Lower lobe of right lung (tissue), 2 donors: Measurements from ENCODE around the gene FMN1. TPM values are rescaled to one million over a fixed set of nuclear protein-coding genes. Genes with fewer than 3 reads are reported as not detected.

Experiments
- ATAC-seq, 2 donors: fragments of 200-7000 bp; cut with Tn5 transposase; one replicate each; pipeline ENCODE4 v1.9.1; 2020 to 2022; ENCODE audit warnings: mild to moderate bottlenecking in 2 of 2, moderate library complexity in 2 of 2
- DNase-seq: peaks from one replicate; pipeline ENCODE4 v3.0.0-alpha.2; 2020
- H3K27ac ChIP-seq: fragments of 200-600 bp; one replicate; pipeline ENCODE4 v1.8.0; 2022
- H3K27me3 ChIP-seq: fragments of 200-600 bp; one replicate; pipeline ENCODE4 v1.8.0; 2022; ENCODE audit warnings: low read depth
- H3K36me3 ChIP-seq: fragments of 200-600 bp; one replicate; pipeline ENCODE4 v1.8.0; 2022; ENCODE audit warnings: mild to moderate bottlenecking
- H3K4me1 ChIP-seq: fragments of 200-600 bp; one replicate; pipeline ENCODE4 v1.8.0; 2022
- H3K4me3 ChIP-seq: fragments of 200-600 bp; one replicate; pipeline ENCODE4 v1.8.0; 2022; ENCODE audit warnings: mild to moderate bottlenecking
- H3K9me3 ChIP-seq: fragments of 200-600 bp; one replicate; pipeline ENCODE4 v1.8.0; 2022
- CTCF ChIP-seq: fragments of 200-600 bp; IDR thresholded peaks from one replicate; pipeline ENCODE4 v1.8.0; 2022; ENCODE audit warnings: antibody characterized with exemption, mild to moderate bottlenecking
- intact Hi-C: fragments of 100-400 bp; cut with DNase I; formaldehyde crosslinking; loops from one replicate; pipeline ENCODE4 v1.11.0; 2022
- long read RNA-seq: library from polyadenylated mRNA; unstranded; transcript quantifications from one replicate; pipeline ENCODE4 v2.0.0, GENCODE V29; 2021
- total RNA-seq: library from RNA; stranded (reverse); fragmentation: NEBNext Ultra II Directional; extraction: Animal tissue kit (Norgen Biotek cat#: 25700); gene quantifications from one replicate; pipeline ENCODE4 v1.2.1, GENCODE V29; 2021
- donor health status: DM: no; HTN: yes; CAD: no; lungs with severe emphysema.

The FMN1 gene
- total RNA-seq = 38.8 TPM
- long read RNA-seq, full-length matches to known transcripts = 1 of 14 reads
- long read RNA-seq, partial matches to known transcripts = 3 of 14 reads
- long read RNA-seq, other reads (novel, unspliced or antisense) = 10 of 14 reads

GRCh38 chr15:33194704-33195670 lies at the start of gene FMN1:
Gene FMN1, minus strand, starts transcription at chr15:33194714. Its CDS starts 39,800 bp downstream, at chr15:33154914.
- H3K4me1 ChIP-seq = no peaks in the 10 kb centered on the region
- DNase-seq (peak; percentile 97), ATAC-seq (peak; percentile 100)
- TF ChIP-seq CTCF = no peak
- H3K27me3 ChIP-seq = no peaks in the 10 kb centered on the region
- intact Hi-C loops = no loop called here
- H3K36me3 ChIP-seq = no peaks in the 10 kb centered on the region
- H3K27ac ChIP-seq = peak within 1 kb of the TSS; percentile 62
- H3K9me3 ChIP-seq = no peaks in the 10 kb centered on the region
- peak within 1 kb of the TSS; percentile 53 for H3K4me3 ChIP-seq

GRCh38 chr15:33243869-33244268 lies 49.4 kb upstream of the FMN1 start:
- Histone ChIP-seq H3K27me3 (no peaks in the 10 kb centered on the region), H3K4me3 (no peak overlapping the region), H3K36me3 (no peaks in the 10 kb centered on the region), H3K27ac (no peak overlapping the region), H3K9me3 (no peaks in the 10 kb centered on the region), H3K4me1 (no peaks in the 10 kb centered on the region)
- intact Hi-C loops = no loop called here
- ATAC-seq = no peak
- no peak for TF ChIP-seq CTCF
- DNase-seq = no peak

GRCh38 chr15:33243393-33243792 lies 48.9 kb upstream of the FMN1 start:
- H3K4me1 ChIP-seq = no peaks in the 10 kb centered on the region
- ATAC-seq = no peak
- intact Hi-C loops = no loop called here
- no peak for TF ChIP-seq CTCF
- no peaks in the 10 kb centered on the region for H3K36me3 ChIP-seq
- H3K4me3 ChIP-seq = no peak overlapping the region
- H3K9me3 ChIP-seq = no peaks in the 10 kb centered on the region
- H3K27ac ChIP-seq = no peak overlapping the region
- no peak for DNase-seq
- no peaks in the 10 kb centered on the region for H3K27me3 ChIP-seq

DNA sequence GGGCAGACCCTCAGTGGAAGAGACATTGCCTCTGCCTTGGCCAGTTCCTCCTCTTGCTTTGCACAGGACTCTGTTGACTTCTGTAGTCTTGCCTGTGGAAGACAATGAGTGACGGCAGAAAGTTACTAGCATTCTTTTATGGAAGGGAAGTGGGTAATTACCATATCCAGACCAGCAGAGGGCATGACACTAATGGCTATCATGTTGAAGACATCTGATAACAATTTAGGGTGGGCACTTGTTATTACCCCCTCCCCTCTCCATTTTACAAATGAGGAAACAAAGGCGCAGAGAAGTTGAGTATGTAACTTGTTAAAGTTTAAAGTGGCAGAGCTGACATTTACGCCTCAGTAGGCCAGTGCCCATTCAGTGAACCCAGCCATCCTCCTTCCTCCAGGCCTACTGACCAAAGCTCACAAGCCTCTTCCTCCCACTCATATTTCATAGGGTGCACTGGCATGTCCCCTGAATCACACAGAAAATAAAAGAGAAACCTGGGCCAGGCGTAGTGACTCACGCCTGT lies 48.2 kb upstream of the FMN1 start:
- Histone ChIP-seq H3K27me3 (peaks cover 4% of the 10 kb centered on the region), H3K36me3 (no peaks in the 10 kb centered on the region), H3K4me3 (no peak overlapping the region), H3K4me1 (no peaks in the 10 kb centered on the region), H3K27ac (no peak overlapping the region), H3K9me3 (no peaks in the 10 kb centered on the region)
- intact Hi-C loops = no loop called here
- TF ChIP-seq CTCF = no peak
- DNase-seq (no peak), ATAC-seq (peak; percentile 39 to 58)

DNA sequence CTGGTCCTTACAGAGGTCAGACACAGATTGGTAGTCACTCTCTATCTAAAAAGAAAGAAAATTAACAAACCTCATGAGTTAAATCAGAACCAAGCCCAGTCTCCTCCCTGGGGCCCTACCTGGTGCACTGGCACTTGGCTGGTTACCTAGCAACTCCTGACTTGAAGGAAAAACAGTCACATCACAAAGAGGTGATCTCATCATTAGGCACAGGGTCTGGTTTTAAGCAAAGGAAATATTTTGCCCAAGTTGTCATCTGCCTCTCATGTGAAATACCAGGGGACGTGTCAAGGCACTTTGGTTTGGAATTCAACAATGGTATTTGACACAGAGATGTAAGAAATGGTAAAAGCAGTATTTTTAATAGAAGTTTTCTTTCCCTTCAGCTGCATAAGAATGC lies 47.7 kb upstream of the FMN1 start:
- intact Hi-C loops = no loop called here
- no peaks in the 10 kb centered on the region for H3K36me3 ChIP-seq
- no peak overlapping the region for H3K27ac ChIP-seq
- H3K27me3 ChIP-seq = peaks cover 6% of the 10 kb centered on the region
- ATAC-seq = peak; percentile 80 to 92
- no peak for DNase-seq
- no peak overlapping the region for H3K4me3 ChIP-seq
- no peaks in the 10 kb centered on the region for H3K9me3 ChIP-seq
- no peaks in the 10 kb centered on the region for H3K4me1 ChIP-seq
- TF ChIP-seq CTCF = no peak
